Transverse colon (tissue), 3 donors: ENCODE results near the gene COPA.

Experiments used
- POLR2A ChIP-seq: fragments of 450-650 bp; IDR thresholded peaks from one replicate; pipeline ENCODE4 v1.6.1; 2016; ENCODE audit warnings: antibody characterized with exemption, mild to moderate bottlenecking, moderate library complexity
- POLR2AphosphoS5 ChIP-seq, 3 donors: sonication (generic); formaldehyde crosslinking; IDR thresholded peaks; one replicate each; pipeline ENCODE4 v1.6.1; 2016; ENCODE audit warnings: antibody characterized with exemption in 3 of 3

GRCh38 chr1:160322831-160323230 is 20.2 kb downstream of the COPA start:
- TF ChIP-seq POLR2A (no peak), POLR2AphosphoS5 (IDR thresholded peaks at IDR 0.05) (no peak)
